GM10266 (cell line): ENCODE data around the gene TBATA.
A peak's percentile ranks its signal among the peaks of the same experiment; 100 is the strongest.

ENCODE experiments used
- DNase-seq: peaks from one replicate; pipeline ENCODE4 v3.0.0; 2012; ENCODE audit errors: extremely low spot score
- TF ChIP-seq, protein P1 (sequence below): IDR thresholded peaks from 2 replicates; pipeline ENCODE4 v1.5.1; 2012; ENCODE audit warnings: mild to moderate bottlenecking, low read depth; ENCODE audit not compliant: control insufficient read depth, insufficient read depth; ENCODE audit errors: missing control alignments

The TBATA gene

DNA sequence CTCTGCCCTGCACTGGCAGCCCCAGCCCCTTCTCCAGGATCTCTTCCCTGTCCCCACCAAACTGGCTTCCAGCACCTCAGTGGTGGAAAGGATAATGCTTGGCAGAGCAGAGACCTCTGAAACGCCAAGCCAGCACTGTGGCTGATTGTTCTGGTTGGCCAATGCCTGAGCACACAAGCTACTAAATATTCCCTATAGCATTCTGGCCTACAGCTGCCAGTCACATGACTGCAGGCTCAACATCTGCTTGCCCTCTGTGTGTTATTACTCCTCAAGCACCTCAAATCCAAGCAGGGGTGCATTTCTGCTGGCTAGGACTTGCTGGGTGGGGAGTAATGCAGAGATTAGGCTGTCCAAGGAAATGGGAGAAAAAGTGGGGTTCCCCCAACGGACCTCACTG lies 6.1 kb downstream of the TBATA start:
- TF ChIP-seq, protein P1, sequence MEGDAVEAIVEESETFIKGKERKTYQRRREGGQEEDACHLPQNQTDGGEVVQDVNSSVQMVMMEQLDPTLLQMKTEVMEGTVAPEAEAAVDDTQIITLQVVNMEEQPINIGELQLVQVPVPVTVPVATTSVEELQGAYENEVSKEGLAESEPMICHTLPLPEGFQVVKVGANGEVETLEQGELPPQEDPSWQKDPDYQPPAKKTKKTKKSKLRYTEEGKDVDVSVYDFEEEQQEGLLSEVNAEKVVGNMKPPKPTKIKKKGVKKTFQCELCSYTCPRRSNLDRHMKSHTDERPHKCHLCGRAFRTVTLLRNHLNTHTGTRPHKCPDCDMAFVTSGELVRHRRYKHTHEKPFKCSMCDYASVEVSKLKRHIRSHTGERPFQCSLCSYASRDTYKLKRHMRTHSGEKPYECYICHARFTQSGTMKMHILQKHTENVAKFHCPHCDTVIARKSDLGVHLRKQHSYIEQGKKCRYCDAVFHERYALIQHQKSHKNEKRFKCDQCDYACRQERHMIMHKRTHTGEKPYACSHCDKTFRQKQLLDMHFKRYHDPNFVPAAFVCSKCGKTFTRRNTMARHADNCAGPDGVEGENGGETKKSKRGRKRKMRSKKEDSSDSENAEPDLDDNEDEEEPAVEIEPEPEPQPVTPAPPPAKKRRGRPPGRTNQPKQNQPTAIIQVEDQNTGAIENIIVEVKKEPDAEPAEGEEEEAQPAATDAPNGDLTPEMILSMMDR = no peak

DNA sequence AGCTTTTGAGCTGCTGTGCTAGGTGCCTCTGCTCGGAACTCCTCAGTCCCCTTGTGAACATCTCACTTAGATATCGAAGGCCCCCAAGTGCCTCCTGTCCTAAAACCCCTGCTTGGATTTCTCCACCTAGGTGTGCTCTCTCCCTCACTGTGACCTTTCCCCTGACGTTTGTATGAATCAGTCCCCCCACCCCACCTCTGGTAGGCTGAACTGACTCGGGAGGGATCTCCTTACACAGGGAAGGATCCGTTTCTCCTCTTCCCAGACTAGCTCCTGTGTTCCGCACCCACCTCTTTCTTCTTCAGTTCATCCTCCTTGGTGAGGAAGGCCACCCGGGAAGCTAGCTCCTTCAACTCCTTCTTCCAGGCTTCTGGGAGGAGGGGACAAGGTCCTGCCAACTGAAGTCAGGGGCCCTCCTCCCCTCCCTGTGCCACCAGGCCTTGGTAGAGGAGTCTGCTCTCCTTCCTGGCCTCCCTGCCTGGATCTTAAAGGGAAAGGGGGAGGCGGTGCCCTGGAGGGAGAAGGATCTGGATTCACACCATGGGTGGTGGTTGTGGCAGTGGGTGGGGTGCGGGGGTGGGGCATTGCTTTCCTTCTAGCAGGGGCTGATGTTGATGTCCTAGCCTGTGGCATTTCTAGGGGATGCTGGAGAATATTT lies 6.8 kb downstream of the TBATA start:
- peak; percentile 2 for DNase-seq
- TF ChIP-seq, protein P1 = no peak

More for the DNA sequence above, 6.1 kb downstream of the TBATA start:
- peak; percentile 3 for DNase-seq

DNA sequence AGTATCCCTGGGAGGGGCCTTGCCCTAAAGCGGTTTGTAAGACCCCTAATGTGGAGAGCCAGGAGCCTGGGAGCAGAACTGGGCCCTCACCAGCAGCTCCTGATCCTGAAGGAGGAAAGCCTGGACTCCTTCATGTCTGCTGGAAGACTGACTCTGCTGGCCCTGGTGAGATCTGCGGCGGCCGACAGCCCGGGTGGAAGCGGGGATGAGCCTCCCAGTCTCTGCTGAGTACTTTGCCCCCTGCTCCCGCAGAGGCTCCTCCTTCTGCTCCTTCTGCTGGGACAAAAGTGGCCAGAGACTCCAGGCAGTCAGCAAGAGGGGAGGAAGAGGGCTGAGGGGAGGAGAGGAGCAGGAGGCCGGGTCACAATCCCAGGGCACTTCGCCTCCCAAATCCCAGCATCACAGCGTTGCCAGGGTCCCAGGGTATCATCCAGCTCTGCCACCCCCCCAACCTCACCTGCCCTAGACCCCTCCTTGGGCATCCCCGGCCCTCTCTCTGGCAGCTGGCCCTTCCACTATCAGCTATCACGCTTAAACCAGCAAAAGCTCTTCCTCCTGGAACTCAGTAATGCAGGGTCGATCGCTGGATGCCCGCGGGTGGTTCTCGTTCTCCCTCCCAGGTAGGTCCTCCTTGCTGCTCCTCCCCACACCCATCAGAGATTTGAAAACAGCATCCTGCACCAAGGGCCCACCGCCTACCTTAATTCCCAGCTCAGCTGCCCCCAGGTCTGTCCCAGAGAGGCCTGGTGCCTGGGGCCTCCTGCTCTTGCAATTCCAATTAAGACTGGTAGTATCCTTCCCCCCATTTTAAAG lies 7.9 kb downstream of the TBATA start:
- TF ChIP-seq, protein P1 = no peak
- no peak for DNase-seq

DNA sequence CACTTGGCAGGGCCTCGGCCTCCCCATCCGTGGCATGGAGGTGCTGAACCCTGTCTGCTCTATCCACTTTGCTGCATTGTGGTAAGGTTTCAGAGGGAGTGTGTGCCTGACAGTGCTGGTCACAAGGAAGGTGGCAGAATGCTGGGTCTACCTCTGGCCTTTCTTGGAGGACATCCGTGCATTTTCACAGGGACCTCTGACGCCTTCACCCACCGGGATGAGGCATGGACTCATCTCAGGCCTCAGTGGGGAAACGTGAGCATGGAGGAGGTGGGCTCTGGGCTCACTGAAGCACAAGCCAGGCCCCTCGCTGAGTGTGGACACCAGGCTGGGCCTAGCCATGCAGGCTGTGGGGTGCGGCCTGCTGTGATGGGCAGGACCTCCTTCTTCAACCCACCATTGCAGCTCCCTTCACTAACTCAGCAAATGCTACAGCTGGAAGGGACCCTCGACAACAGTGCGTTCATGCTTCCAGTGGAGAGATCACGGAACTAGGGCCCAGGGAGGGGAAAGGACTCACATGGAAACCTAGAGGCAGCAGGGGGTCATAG lies 8.6 kb downstream of the TBATA start:
- TF ChIP-seq, protein P1 = no peak
- no peak for DNase-seq

DNA sequence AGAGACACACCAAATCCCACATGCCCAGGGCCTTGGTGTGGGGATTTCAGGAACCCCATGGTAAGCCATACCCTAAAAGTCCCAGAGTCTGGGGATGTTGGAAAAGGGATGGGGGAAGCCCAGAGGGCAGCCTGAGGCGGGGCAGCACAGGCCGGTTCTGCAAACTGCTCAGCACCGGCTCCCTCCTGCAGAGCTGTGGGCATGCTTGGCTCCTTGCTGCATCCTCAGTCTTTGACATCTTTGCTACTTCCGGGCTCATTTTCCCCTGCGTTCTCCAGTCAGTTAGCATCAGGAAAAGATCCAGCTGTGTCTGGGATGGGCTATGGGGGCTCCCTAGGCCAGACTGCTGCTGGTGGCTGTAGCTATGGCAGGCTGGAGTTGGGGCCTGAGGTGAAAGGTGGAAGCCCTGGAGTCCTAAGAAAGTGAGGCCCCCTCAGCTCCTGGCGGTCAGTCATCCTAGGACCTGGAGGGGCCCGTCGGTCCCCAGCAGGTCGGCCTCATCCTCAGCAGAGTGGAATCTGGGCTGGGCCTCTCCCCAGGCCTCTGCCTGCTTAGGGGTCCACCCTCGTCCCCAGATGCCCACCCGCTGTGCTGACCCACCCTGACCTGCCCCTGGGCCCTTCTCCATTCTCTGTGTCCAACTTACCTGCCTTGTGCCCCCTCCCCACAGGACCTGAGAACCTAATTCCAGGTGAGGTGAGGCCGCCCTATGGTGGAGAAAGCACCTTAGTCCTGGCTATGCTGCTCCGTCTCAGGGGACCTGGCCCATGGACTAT lies 9.3 kb downstream of the TBATA start:
- no peak for DNase-seq
- TF ChIP-seq, protein P1 = no peak

DNA sequence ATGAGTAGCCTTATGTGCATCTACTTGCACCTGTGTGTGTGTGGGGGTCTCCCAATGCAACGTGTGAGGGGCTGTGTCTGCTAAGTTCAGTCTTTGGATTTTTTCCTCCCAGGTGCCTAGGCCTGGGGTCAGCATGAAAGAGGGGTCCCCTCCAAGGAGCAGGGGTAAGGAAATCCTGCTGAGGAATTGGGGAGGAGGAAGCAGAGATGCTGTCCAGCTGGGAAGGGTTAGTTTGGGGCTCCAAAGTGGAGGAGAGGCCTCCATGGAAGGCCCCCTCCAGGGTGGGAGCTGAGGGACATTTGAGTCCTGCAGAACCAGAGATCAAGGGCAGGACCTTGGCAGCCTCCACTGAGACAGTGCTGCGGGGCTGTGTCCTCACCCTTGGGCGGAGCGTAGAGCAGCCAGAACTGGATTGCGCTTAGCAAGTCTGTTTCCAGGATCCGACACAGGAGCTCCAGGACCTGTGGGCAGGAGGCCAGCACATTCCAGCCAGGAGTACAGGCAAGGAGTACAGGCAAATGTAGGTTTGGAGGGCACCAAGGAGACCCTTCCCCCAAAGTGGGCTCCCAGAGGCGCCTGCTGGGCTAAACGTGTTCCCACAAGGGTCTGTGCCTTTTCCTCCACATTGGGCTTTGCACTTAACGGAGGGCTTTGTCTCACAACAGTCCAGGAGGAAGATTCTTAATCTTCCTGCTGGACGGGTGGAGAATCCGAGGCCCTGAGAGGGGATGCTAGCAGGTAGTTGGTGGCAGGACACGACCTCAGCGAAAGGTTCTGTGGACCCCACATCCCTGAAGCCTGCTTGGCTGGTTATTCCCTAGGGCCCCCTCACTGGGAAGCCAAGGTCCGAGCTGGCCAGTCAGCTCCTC lies 10.1 kb downstream of the TBATA start:
- TF ChIP-seq, protein P1 = no peak
- no peak for DNase-seq
